Right cardiac atrium (tissue), 5 donors: ENCODE results near the gene ZMYND19. TPM values are rescaled to one million over a fixed set of nuclear protein-coding genes. Genes with fewer than 3 reads are reported as not detected.
A peak's percentile ranks its signal among the peaks of the same experiment; 100 is the strongest.
"Not testable (repeated sequence)": the region's sequence is repeated elsewhere in the genome, so short reads cannot be mapped to it uniquely, and the experiment has no call there.

Source experiments
- ATAC-seq, 2 donors: fragments of 200-7000 bp; cut with Tn5 transposase; one replicate each; pipeline versions ENCODE4 v1.8.0 to v1.9.1; 2020; ENCODE audit warnings: moderate library complexity in 2 of 2, mild to moderate bottlenecking in 1 of 2
- DNase-seq, 3 donors: peaks; one replicate each; pipeline ENCODE4 v3.0.0-alpha.2; 2020
- H3K27ac ChIP-seq: one replicate; pipeline ENCODE4 v1.5.1; 2013; ENCODE audit warnings: mild to moderate bottlenecking, low read length, control low read depth, moderate library complexity
- H3K27me3 ChIP-seq: one replicate; pipeline ENCODE4 v1.6.1; 2013; ENCODE audit not compliant: control insufficient read depth, insufficient read depth
- H3K4me1 ChIP-seq: one replicate; pipeline ENCODE4 v1.6.1; 2013; ENCODE audit warnings: low read length; ENCODE audit not compliant: control insufficient read depth, insufficient read depth
- H3K4me3 ChIP-seq: one replicate; pipeline ENCODE4 v1.5.1; 2013; ENCODE audit warnings: low read length, control low read depth
- H3K9me3 ChIP-seq: one replicate; pipeline ENCODE4 v1.6.1; 2013; ENCODE audit warnings: low read length; ENCODE audit not compliant: control insufficient read depth
- WGBS: extraction: QIAGEN DNeasy Blood & Tissue Kit; methylation state at CpG from one replicate; pipeline ENCODE4 v1.1.7; 2013; 5-methylcytosine and 5-hydroxymethylcytosine counted together
- intact Hi-C, 4 donors: fragments of 100-400 bp; cut with DNase I; formaldehyde crosslinking; loops; one replicate each; pipeline versions ENCODE4 v1.11.0 to v1.14.0; 2022 to 2023
- polyA plus RNA-seq: library from polyadenylated mRNA; stranded (reverse); fragments of 200-250 nt; gene quantifications from one replicate; pipeline ENCODE4 v1.2.3, GENCODE V29; 2013
- total RNA-seq, 4 donors: library from RNA; stranded (reverse); fragmentation: NEBNext Ultra II Directional; extraction: Animal tissue kit (Norgen Biotek cat#: 25700); gene quantifications; one replicate each; pipeline ENCODE4 v1.2.1, GENCODE V29; 2021
- donor health status: healthy with polysubstance abuse.
- donor health status: DM: no; HTN: yes; CAD: no.
- donor health status: DM: no; HTN: no; CAD: no.
- donor health status: DM: no; HTN: yes; CAD: no; lungs with severe emphysema.
- donor health status: DM: yes; HTN: yes; CAD: no.

Gene ZMYND19
- total and polyA plus RNA-seq, 5 donors = 7.6 to 9.5 (median 9.1) TPM

GRCh38 chr9:137540536-137540935, 49.8 kb downstream of the ZMYND19 start:
- intact Hi-C loops = no loop called here
- H3K9me3 ChIP-seq = no peaks in the 10 kb centered on the region
- 92% methylated on average over 18 of the region's 18 CpGs for WGBS
- no peak overlapping the region for H3K27ac ChIP-seq
- no peak overlapping the region for H3K4me3 ChIP-seq
- no peak for DNase-seq
- no peaks in the 10 kb centered on the region for H3K27me3 ChIP-seq
- ATAC-seq = no peak
- no peaks in the 10 kb centered on the region for H3K4me1 ChIP-seq

GRCh38 chr9:137538058-137538457, 52.3 kb downstream of the ZMYND19 start:
- no peak for DNase-seq
- ATAC-seq = no peak
- Histone ChIP-seq H3K9me3 (no peaks in the 10 kb centered on the region), H3K4me3 (no peak overlapping the region), H3K27me3 (no peaks in the 10 kb centered on the region), H3K4me1 (no peaks in the 10 kb centered on the region), H3K27ac (no peak overlapping the region)
- 96% methylated on average over 16 of the region's 16 CpGs for WGBS
- intact Hi-C loops = no loop called here

GRCh38 chr9:137536594-137537131, 53.6 kb downstream of the ZMYND19 start:
- H3K4me1 ChIP-seq, H3K4me3 ChIP-seq, H3K27me3 ChIP-seq, H3K27ac ChIP-seq, intact Hi-C loops, H3K9me3 ChIP-seq, ATAC-seq, DNase-seq: not testable (repeated sequence)
- WGBS = 59% methylated on average over 16 of the region's 16 CpGs

- no peaks in the 10 kb centered on the region for H3K27me3 ChIP-seq
- no peaks in the 10 kb centered on the region for H3K9me3 ChIP-seq
- no peaks in the 10 kb centered on the region for H3K4me1 ChIP-seq
- intact Hi-C loops = no loop called here
- ATAC-seq (no peak), DNase-seq (no peak)
- no peak overlapping the region for H3K4me3 ChIP-seq
- no peak overlapping the region for H3K27ac ChIP-seq
Observed at GRCh38 chr9:137535120-137535428, 55.2 kb downstream of the ZMYND19 start.

- Histone ChIP-seq H3K27ac (no peak overlapping the region), H3K9me3 (no peaks in the 10 kb centered on the region), H3K4me3 (no peak overlapping the region), H3K4me1 (no peaks in the 10 kb centered on the region), H3K27me3 (no peaks in the 10 kb centered on the region)
- 57% methylated on average over 19 of the region's 19 CpGs for WGBS
- peak; percentile 77 to 78 for ATAC-seq
- no peak for DNase-seq
- intact Hi-C loops = no loop called here
Observed at GRCh38 chr9:137534256-137535119, 55.8 kb downstream of the ZMYND19 start.

GRCh38 chr9:137532891-137533468, 57.3 kb downstream of the ZMYND19 start:
- H3K4me1 ChIP-seq, H3K27me3 ChIP-seq, intact Hi-C loops, ATAC-seq, H3K9me3 ChIP-seq, H3K27ac ChIP-seq, DNase-seq, H3K4me3 ChIP-seq: not testable (repeated sequence)
- 91% methylated on average over 10 of the region's 10 CpGs for WGBS

Other genes with a start within 250 kb of the ZMYND19 start
- 10 to 100 TPM in 2 of 4 donors, 1 to 10 TPM in 2; 7.9 to 13.4 (median 11.1) TPM for gene EXD3, start 167.3 kb downstream of the ZMYND19 start, total RNA-seq
- gene EXD3, start 167.3 kb downstream of the ZMYND19 start, polyA plus RNA-seq = 14.6 TPM
- 1 to 10 TPM; 3.1 to 7.5 (median 4.5) TPM for gene NOXA1, start 167.1 kb downstream of the ZMYND19 start, total RNA-seq
- 4.3 TPM for gene NOXA1, start 167.1 kb downstream of the ZMYND19 start, polyA plus RNA-seq
- gene ENTPD8, start 149.2 kb downstream of the ZMYND19 start, total RNA-seq = not detected
- gene ENTPD8, start 149.2 kb downstream of the ZMYND19 start, polyA plus RNA-seq = not detected
- 10 to 100 TPM; 12.4 to 21.5 (median 18.6) TPM for gene NSMF, start 131.2 kb downstream of the ZMYND19 start, total RNA-seq
- gene NSMF, start 131.2 kb downstream of the ZMYND19 start, polyA plus RNA-seq = 25.5 TPM
- 10 to 100 TPM in 1 of 4 donors, 1 to 10 TPM in 3; 7.4 to 13.0 (median 7.6) TPM for gene PNPLA7, start 40.1 kb downstream of the ZMYND19 start, total RNA-seq
- 5.5 TPM for gene PNPLA7, start 40.1 kb downstream of the ZMYND19 start, polyA plus RNA-seq
- 100 to 1,000 TPM; 149 to 194 (median 185) TPM for gene MRPL41, start 38.6 kb downstream of the ZMYND19 start, total RNA-seq
- 460 TPM for gene MRPL41, start 38.6 kb downstream of the ZMYND19 start, polyA plus RNA-seq
- gene DPH7, start 11.6 kb downstream of the ZMYND19 start, total RNA-seq = 10 to 100 TPM; 17.8 to 28.1 (median 21.1) TPM
- gene DPH7, start 11.6 kb downstream of the ZMYND19 start, polyA plus RNA-seq = 20.5 TPM
- 10 to 100 TPM; 13.7 to 24.3 (median 20.2) TPM for gene ARRDC1, start 15.2 kb upstream of the ZMYND19 start, total RNA-seq
- 38.7 TPM for gene ARRDC1, start 15.2 kb upstream of the ZMYND19 start, polyA plus RNA-seq
- gene EHMT1, start 28.5 kb upstream of the ZMYND19 start, total RNA-seq = 10 to 100 TPM; 34.8 to 38.6 (median 37.1) TPM
- gene EHMT1, start 28.5 kb upstream of the ZMYND19 start, polyA plus RNA-seq = 23.3 TPM